KBM-7 (cell line): ENCODE results near the gene MTHFSD.

ENCODE experiments used
- DNase-seq: peaks from one replicate; pipeline ENCODE4 v3.0.0-alpha.2; 2015
- in situ Hi-C: fragments of 300-500 bp; cut with MboI; formaldehyde crosslinking; loops from 2 replicates; pipeline ENCODE4 v1.14.3; 2020; ENCODE audit warnings: low sequenced_read_pairs, low pct_unique_long_range_greater_than_20kb, mixed read lengths

The MTHFSD gene

DNA sequence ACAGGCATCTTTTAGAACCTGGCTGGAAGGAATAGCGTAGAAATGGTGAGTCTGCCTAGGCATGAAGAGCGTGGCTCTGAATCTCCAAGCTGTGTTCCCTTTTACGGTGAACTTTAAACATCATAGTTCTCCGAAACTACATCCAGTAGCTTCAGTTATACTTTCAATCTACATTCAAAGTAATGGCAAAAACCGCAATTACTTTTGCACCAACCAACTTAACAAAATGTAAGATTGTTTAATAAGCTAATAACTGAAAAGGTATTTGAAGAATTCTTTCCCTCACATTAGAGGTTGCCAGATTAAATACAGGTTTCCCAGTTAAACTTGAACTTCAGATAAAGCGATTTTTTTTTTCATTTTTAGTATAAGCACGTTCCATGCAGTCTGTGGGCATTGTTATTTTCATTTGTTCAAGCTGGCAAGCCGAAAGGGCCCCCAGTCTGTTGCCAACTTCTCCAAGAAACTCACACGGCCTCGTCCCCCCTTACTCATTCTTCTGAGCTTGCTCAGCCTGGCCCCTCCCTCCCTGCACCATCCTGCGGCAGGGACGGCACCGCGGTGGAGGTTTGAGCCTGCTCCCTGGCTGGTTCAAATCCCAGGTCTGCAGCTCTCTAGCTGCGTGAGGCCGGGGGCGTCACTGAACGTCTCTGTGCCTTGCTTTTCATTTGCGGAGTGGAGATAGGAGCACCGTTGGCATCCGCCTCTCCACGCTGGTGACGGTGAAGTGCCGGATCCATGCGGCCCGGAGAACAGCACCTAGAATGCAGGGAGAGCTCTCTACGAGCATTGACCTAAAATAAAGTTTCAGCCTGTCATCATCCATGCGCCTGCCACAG is 3.5 kb upstream of the MTHFSD start:
- in situ Hi-C loops = loop anchor here (25.0 kb wide), 1 partner anchor 504 kb away; no protein-coding TSS in a partner anchor
- no peak for DNase-seq

DNA sequence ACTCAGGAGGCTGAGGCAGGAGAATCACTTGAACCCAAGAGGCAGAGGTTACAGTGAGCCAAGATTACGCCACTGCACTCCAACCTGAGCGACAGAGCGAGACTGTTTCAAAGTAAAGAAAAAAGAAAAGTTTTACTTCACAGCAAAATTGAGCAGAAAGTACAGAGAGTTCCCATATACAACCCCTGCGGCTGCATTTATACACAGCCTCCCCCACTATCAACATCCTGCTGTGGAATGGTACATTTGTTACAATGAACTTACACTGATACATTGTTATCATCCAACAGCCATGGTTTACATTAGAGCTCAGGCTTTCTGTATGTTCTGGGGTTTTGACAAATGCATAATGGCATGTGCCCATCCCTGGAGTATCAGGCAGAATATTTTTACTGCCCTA is 2.6 kb upstream of the MTHFSD start:
- in situ Hi-C loops = loop anchor here (25.0 kb wide), 1 partner anchor 505 kb away; no protein-coding TSS in a partner anchor

DNA sequence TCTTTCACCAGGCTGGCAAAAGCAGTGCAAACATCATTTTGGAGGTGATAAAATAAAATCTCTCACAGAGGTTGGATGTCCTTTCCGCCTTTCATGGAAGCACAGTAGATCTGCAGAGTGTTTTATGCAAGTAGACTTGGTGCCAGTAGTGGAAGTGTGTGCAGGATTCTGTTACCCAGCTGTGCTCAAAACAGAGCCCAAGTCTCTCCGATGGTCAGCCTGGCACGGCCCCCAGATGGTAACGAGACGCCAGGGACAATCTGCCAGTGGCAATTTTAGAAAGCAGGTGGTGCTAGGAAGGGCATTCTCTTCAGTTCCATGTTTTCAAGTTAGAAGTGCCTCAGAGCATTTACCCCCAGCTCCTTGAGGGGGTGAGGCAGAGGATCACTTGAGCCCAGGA is 1.5 kb upstream of the MTHFSD start:
- in situ Hi-C loops = loop anchor here (25.0 kb wide), 1 partner anchor 506 kb away; no protein-coding TSS in a partner anchor
- no peak for DNase-seq

More for the DNA sequence above, 2.6 kb upstream of the MTHFSD start:
- DNase-seq = no peak

DNA sequence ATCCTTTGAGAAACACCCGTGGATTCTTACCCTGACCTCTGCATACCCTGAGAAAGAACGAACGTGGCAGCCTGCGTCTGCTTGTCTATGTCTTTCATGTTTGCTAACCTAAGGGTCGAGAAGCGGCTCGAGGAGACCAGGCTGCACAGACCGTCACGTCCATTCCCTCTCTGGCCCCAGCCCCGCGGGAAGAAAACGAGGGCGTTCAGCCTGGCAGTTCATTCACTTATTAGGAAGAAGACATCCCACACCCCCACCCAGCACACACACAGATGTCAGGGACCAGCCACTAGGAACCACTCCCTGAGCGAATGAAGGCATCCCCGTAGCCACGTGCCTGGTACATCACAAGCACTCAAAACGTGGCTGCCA is 655 bp upstream of the MTHFSD start:
- in situ Hi-C loops = loop anchor here (25.0 kb wide), 1 partner anchor 507 kb away; no protein-coding TSS in a partner anchor
- DNase-seq = no peak

DNA sequence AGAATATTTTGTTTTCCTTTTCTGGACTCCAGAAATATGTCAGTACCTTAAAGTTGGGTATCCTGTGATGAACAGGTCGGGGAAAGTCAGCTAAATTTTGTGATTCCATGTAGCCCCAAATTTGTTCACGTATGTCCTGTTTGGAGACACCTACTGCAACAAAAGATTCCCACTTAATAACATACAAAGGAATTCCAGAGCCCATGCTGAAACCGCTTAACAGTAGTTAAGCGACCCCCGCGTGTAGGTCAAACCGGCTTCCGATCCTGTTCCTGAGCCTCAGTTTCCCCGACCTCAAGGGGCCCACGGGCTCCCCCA is 477 bp downstream of the MTHFSD start:
- no peak for DNase-seq
- in situ Hi-C loops = loop anchor here (25.0 kb wide), 1 partner anchor 508 kb away; no protein-coding TSS in a partner anchor

DNA sequence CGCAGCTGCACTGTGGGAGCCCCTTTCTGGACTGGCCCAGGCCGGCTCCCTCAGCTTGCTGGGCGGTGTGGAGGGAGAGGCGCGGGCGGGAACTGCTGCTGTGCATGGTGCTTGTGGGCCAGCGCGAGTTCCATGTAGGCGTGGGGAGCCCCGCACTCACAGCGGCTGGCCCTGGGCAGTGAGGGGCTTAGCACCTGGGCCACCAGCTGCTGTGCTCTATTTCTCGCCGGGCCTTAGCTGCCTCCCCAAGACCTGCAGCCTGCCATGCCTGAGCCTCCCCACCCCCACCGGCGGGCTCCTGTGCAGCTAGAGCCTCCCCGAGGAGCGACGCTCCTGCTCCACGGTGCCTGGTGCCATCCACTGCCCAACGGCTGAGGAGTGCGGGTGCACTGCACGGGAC is 1.7 kb downstream of the MTHFSD start:
- in situ Hi-C loops = loop anchor here (25.0 kb wide), 1 partner anchor 509 kb away; no protein-coding TSS in a partner anchor
- no peak for DNase-seq

DNA sequence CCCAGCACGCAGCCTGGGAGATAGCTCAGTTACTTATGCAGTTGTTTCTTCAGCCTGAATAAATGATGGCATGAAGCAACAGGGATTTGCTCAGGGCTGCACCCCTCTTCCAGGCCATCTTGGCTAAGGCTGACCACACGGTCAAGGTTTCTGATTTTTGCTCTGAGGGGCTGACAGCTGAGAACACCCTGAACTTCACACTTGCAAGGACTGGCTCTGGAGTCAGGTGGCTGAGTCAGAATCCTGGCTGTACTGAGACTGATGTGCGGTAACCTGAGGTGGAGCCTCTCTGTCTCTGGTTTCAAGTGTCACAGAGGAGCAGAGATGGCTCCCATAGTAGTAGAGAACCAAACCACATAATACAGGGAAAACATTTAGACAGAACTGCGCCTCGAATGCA is 4.8 kb downstream of the MTHFSD start:
- DNase-seq = no peak
- in situ Hi-C loops = loop anchor here (25.0 kb wide), 1 partner anchor 512 kb away; no protein-coding TSS in a partner anchor

DNA sequence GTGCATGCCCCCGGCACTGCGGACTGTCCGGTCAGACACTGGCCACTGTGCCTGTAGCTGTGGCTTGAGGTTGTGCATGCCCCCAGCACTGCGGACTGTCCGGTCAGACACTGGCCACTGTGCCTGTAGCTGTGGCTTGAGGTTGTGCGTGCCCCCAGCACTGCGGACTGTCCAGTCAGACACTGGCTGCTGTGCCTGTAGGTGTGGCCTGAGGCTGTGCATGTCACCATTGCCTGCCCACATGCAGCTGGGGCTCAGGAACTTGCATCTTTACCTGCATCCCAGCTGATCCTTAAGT is 5.2 kb downstream of the MTHFSD start:
- in situ Hi-C loops = loop anchor here (25.0 kb wide), 1 partner anchor 512 kb away; no protein-coding TSS in a partner anchor
- DNase-seq = no peak

DNA sequence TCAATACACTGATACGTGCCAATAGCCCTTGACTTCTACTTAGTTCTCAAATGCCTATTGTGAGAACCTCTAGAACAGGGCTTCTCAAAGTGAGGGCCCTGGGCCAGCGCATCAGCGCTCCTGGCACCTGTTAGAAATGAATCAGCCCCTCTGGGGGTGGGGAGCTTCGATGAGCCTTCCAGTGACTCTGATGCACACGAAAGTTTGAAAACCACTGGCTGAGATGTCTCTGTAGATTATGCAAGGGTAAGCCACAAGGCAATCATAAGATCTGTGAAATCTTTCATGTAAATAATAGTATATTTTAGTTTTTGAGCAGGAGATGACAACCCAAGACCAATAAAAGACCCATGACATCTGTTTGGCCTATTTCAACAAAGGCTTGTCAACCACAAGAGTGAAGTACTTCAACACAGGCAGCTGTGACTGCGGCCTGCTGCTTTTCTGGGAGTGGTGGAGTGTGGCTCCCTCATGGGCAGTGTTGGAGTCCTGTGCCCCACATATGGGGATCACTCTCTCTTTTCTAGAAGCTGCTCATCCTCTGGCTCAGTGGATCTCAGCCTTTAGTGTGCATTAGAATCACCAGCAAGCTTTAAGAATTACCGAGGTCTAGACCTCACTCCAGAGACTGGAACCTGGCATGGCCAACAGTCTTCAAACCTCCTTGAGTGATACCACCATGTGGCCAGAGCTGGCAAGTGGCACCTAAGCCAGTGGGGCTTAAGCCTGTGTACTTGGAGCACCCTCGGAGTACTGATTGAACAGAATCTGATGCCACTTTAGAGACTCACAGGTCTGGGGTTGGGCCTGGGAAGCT is 5.8 kb downstream of the MTHFSD start:
- no peak for DNase-seq
- in situ Hi-C loops = no loop called here

DNA sequence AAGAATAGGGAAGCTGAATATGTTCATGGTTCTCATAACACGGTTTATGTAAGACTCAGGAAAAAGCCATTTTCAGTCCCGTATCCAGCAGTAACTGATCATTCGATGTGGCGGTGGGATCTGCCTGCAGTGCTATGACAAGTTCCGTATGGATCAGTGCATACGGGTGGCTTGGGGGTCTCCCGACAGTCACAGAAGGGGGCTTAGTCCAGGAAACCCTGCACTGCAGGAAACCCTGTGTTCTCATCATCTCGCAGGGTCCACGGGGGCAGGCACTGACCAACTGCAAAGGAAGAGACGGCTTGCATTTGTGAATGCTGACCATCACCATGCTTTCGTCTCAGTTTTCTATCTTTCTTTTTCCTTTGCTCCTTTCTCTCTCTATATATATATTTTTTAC is 7.7 kb downstream of the MTHFSD start:
- in situ Hi-C loops = no loop called here
- DNase-seq = no peak

DNA sequence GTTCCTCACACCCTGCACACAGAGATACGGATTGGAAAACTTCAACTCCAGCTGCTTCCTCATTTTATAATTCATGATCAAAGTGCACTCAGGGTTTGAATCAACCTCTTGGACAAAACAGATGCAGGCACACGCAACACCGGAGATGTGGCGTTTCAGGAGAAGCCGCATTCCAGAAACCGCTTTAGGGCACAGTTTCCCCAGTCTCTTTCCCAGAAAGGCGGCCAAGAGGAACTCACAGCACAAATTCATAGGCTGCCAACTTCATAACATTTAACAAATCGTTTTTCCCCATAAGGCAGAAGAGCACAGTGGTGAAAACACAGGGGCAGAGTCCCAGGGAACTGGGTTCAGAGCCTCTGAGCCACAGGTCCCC is 8.4 kb downstream of the MTHFSD start:
- DNase-seq = no peak
- in situ Hi-C loops = no loop called here

DNA sequence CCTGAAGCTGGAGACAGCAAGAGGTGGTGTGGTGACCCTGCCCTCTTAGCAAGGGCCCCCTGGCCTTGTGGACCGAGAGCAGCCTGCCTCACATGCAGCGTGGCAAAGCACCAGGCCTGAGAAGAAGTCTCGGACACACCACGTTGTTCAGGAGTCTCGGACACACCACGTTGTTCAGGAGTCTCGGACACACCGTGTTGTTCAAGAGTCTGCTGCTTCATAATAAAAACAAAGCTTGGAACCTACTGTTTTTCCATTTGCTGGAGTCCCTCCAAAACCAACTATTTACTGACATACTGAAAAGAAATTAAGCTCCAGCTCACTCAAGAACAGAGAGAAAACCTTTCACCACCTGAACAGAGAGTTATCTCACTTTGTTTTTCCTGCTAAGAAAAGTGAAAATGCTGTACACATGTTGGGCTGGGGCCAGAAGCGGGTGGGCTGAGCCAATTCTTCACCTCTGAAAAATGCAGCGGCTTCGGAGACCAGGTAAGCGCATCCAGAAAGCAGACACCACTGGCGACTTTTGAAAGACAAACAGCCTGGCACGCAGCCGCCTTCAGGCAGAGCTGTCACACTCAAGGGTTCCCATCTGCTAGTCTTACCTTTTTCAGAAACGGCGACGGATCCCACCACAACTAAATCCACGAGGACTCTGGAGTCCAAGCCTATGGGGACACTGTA is 8.9 kb downstream of the MTHFSD start:
- no peak for DNase-seq
- in situ Hi-C loops = no loop called here

DNA sequence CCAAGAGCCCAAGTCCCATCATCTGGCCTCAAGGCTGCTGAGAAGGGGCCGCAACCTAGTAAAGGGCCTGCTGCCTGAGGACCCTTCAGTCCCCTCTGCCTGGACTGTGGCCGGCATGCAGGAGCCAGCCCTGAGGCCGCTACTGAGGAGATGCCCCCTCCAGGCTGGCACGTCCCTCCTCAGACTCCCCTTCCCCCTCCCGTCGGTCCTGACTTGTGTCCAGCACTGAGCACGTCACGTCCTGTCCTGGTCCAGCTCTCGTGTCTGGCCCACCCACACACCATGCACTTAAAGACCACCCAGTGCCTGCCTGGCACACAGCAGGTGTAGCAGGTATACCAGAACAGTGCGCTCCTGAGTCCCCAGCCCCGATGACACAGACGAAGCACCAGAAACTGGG is 9.6 kb downstream of the MTHFSD start:
- no peak for DNase-seq
- in situ Hi-C loops = no loop called here

DNA sequence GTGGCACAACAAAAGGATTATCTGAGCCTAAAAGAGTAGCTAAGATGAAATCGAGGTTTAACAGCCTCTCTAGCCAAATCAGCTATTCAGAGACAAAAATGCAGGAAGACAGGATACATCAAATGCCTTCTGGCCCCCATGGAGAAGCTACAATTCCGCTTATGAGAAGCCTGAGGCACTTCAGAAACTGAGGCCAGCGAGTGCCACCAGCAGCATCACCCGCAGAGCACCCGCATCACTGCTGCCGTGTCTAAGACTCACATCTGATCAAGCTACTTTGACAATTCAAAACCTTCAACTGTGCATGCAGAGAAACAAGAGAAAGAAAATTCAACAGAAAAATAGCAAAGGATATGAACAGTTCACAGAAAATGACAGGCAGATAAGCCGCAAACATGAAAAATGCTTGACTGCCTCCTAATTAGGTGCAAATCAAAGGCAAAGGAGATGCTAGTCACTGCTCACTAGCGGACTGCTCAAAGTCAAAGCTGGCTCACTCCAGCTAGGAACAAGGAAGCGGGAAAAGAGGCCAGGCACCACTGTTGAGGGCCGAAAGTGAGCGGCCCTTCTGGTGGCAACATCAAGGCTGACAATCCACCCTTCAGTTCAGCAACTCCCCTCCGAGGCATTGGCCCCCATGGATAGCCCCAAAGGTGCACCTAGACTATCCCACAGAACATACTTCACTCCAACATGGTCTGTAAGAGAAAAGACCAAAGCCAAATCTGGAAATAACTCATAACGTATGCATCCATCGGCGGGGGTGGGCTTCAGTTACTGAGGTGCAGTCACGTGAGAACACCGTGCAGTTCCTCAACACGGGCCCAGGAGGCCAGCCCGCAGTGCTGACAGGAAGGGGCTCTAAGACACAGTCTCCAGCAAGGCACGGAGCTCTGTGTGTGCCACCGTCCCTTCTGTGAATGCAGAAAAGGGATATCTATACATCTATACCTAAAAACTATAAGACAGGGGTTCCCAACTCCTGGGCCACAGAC is 12.0 kb downstream of the MTHFSD start:
- in situ Hi-C loops = no loop called here
- no peak for DNase-seq

DNA sequence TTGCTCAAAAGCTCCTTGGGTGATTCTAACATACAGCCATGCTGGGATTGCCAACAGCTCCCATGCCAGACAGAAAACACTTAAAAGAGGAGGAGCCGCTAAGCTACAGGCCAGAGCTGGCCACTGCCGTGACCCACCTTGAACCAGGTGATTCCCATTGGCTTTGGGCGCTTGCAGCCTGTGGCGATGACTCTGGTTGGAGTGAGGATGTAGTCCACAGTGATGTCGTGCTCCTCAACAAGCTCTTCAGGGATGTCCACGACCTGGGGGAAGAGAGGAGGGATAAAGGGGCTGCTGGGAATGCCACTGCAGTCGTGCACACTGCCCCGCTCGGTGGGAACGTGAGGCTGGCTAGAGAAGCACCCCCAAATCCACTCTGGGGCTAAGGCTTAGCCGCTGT is 13.5 kb downstream of the MTHFSD start:
- in situ Hi-C loops = no loop called here
- no peak for DNase-seq

DNA sequence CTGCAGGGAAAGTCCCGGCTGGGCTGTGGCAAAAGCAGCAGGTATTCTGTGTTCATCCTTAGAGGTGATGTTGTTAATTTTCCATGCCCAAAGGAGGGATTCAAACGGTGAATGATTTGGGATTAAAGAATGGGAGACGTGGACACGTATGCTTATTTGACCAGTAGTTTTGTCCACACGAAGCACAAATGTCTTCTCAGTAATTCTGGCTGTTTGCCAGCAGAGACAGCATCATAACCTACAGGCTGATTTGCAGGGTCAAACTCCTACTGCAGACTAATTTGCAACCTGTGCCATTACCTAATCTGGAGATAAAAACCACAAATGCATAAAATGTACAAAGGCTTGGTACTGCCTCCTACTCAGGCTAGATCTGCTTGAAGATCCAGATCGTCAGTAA is 14.1 kb downstream of the MTHFSD start:
- no peak for DNase-seq
- in situ Hi-C loops = no loop called here

DNA sequence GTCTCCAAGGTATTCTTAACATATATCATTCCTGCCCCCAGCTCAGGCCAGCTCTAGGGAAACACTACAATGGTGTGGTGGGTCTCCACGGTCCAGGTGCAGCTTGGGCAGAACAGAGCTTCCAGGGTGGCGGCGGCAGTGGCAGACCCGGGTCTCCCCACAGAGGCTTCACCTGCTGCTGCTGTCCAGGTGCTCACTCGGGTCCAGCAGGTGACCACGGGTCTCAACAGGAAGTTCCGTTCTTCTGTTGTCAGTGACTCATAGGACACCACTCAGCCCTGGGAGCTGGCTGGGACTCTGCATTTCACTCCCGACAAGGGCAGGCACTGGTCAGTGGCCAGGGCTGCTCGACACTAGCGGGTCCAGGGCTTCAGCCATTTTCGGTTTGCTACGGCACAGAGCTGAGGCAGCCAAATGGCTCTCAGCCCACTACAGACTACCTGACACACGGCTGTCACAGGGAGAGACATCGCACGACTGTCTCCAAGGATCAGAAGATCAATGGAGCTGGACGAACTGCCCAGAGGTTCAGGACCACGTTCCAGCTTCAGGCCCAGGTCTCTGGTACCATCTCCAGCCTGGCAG is 16.7 kb downstream of the MTHFSD start:
- in situ Hi-C loops = no loop called here
- no peak for DNase-seq

DNA sequence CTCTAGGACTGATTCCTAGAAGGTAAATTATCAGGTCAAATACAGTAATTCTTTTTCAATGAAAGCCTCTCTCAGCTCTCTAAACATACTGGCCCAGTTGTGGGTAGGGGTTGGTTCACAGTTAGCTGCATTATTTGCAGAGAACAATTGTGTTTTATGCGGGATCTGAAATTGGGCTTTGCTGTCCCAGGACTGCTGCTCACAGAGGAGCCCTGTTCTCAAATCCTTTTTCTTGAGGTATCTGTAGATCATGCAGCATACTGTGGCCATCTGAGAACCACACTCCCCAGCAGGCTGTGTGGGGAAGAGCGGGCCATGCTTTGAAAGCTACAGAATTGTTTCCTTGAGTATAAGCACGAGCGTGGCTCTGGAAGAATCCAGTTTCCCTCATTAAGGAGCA is 17.5 kb downstream of the MTHFSD start:
- DNase-seq = no peak
- in situ Hi-C loops = no loop called here
